Loucy (cell line): ENCODE measurements around the gene COL12A1.

ENCODE experiments used
- H2AFZ ChIP-seq: fragments of 200-600 bp; sonication (generic); 2 replicates; pipeline ENCODE4 v1.6.0; 2016; ENCODE audit warnings: antibody characterized with exemption, mild to moderate bottlenecking, low read length, moderate library complexity
- H3F3A ChIP-seq: fragments of 200-600 bp; 2 replicates; pipeline ENCODE4 v1.6.0; 2016; ENCODE audit warnings: antibody characterized with exemption, low read depth, mild to moderate bottlenecking
- H3K27me3 ChIP-seq: fragments of 200-600 bp; sonication (generic); 2 replicates; pipeline ENCODE4 v1.6.1; 2014; ENCODE audit warnings: low read length, mild to moderate bottlenecking; ENCODE audit not compliant: insufficient read depth, poor library complexity, severe bottlenecking
- H3K36me3 ChIP-seq: fragments of 200-600 bp; sonication (generic); 2 replicates; pipeline ENCODE4 v1.6.1; 2016; ENCODE audit warnings: low read length; ENCODE audit not compliant: insufficient read depth
- H3K4me1 ChIP-seq: fragments of 200-600 bp; sonication (generic); 2 replicates; pipeline ENCODE4 v1.5.1; 2014; ENCODE audit warnings: low read length, mild to moderate bottlenecking; ENCODE audit not compliant: insufficient read depth, poor library complexity, severe bottlenecking
- H3K4me2 ChIP-seq: fragments of 200-600 bp; sonication (generic); 2 replicates; pipeline ENCODE4 v1.6.0; 2014; ENCODE audit warnings: antibody characterized with exemption, low read length, low read depth, mild to moderate bottlenecking; ENCODE audit not compliant: poor library complexity, severe bottlenecking
- H3K4me3 ChIP-seq: fragments of 200-600 bp; sonication (generic); 2 replicates; pipeline ENCODE4 v1.5.1; 2014; ENCODE audit warnings: low read length, mild to moderate bottlenecking, mixed read lengths; ENCODE audit not compliant: poor library complexity, severe bottlenecking
- H3K79me2 ChIP-seq: fragments of 200-600 bp; sonication (generic); 2 replicates; pipeline ENCODE4 v1.6.1; 2014; ENCODE audit warnings: low read length; ENCODE audit not compliant: insufficient read depth
- H3K9ac ChIP-seq: fragments of 200-600 bp; sonication (generic); 2 replicates; pipeline ENCODE4 v1.6.0; 2014; ENCODE audit warnings: mild to moderate bottlenecking, low read depth, low read length, moderate library complexity; ENCODE audit not compliant: poor library complexity, severe bottlenecking
- H3K9me2 ChIP-seq: fragments of 200-600 bp; sonication (generic); replicated peaks from 2 replicates; pipeline ENCODE4 v1.6.1; 2016; ENCODE audit warnings: low read depth, low read length, mixed read lengths
- H3K9me3 ChIP-seq: fragments of 200-600 bp; sonication (generic); 2 replicates; pipeline ENCODE4 v1.6.1; 2014; ENCODE audit warnings: mild to moderate bottlenecking, antibody characterized with exemption, low read length, low read depth; ENCODE audit not compliant: insufficient read depth
- H4K20me1 ChIP-seq: fragments of 200-600 bp; sonication (generic); 2 replicates; pipeline ENCODE4 v1.6.0; 2014; ENCODE audit warnings: antibody characterized with exemption, low read length, mild to moderate bottlenecking; ENCODE audit not compliant: insufficient read depth, poor library complexity, severe bottlenecking
- EZH2phosphoT487 ChIP-seq: fragments of 200-600 bp; IDR thresholded peaks from 2 replicates; pipeline ENCODE4 v1.6.1; 2018; ENCODE audit warnings: antibody characterized with exemption, mild to moderate bottlenecking, moderate library complexity, borderline replicate concordance
- TF ChIP-seq, protein P1 (sequence below): fragments of 200-600 bp; sonication (generic); conservative IDR thresholded peaks from 2 replicates; pipeline ENCODE4 v1.5.1; 2014; ENCODE audit warnings: mild to moderate bottlenecking, antibody characterized with exemption, low read length

Gene COL12A1

DNA sequence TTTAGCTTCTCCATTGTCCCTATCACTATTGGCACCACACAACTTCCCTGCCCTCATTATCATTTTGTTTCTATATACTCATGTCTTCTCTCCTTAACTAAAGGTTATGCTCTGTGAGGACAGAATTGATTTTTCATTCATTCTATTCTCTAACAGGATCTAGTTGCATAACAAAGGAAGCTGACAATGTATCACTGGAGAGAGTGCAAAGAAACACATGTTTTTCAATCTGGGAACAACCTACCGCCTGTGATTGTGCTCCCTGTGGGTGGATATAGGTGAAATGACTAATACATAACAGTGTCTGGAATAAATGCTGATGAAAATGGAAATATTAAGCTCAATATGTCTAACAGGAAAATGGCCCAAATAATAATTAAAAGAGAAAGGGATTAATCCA, 56.6 kb downstream of the COL12A1 start:
- H3F3A ChIP-seq = no peaks in the 10 kb centered on the region
- no peak for TF ChIP-seq EZH2phosphoT487
- TF ChIP-seq, protein P1, sequence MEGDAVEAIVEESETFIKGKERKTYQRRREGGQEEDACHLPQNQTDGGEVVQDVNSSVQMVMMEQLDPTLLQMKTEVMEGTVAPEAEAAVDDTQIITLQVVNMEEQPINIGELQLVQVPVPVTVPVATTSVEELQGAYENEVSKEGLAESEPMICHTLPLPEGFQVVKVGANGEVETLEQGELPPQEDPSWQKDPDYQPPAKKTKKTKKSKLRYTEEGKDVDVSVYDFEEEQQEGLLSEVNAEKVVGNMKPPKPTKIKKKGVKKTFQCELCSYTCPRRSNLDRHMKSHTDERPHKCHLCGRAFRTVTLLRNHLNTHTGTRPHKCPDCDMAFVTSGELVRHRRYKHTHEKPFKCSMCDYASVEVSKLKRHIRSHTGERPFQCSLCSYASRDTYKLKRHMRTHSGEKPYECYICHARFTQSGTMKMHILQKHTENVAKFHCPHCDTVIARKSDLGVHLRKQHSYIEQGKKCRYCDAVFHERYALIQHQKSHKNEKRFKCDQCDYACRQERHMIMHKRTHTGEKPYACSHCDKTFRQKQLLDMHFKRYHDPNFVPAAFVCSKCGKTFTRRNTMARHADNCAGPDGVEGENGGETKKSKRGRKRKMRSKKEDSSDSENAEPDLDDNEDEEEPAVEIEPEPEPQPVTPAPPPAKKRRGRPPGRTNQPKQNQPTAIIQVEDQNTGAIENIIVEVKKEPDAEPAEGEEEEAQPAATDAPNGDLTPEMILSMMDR = no peak

DNA sequence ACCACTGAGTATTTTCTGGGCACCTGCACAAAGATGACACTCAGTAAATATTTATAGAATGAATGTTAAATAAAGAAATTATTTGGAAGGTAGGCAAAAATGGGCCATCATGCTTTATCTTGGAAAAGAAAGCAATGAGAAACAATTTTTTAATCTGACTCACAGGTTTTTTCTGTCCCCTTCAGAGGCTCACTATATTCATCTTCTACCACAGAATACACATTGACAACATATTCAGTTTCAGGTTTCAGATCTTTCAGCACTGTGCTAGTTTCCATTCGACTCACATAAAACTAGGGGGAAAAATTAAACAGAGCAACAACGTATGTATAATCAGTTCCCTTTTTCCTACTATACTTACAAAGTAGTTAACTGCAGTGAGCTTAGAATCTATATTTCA, 58.3 kb downstream of the COL12A1 start:
- H3K9me3 ChIP-seq = no peaks in the 10 kb centered on the region
- H3K27me3 ChIP-seq = no peaks in the 10 kb centered on the region
- no peak overlapping the region for H3K4me3 ChIP-seq
- H3F3A ChIP-seq = no peaks in the 10 kb centered on the region
- no peak overlapping the region for H3K4me2 ChIP-seq
- H3K4me1 ChIP-seq = no peaks in the 10 kb centered on the region
- H3K79me2 ChIP-seq = no peaks in the 10 kb centered on the region
- no peaks in the 10 kb centered on the region for H3K36me3 ChIP-seq
- H3K9ac ChIP-seq = no peak overlapping the region
- no peak overlapping the region for H2AFZ ChIP-seq
- H3K9me2 ChIP-seq = no peaks in the 10 kb centered on the region
- H4K20me1 ChIP-seq = no peaks in the 10 kb centered on the region
- no peak for TF ChIP-seq EZH2phosphoT487
- TF ChIP-seq, protein P1 = no peak

More for the DNA sequence above, 56.6 kb downstream of the COL12A1 start:
- H3K4me3 ChIP-seq = no peak overlapping the region
- no peaks in the 10 kb centered on the region for H3K27me3 ChIP-seq
- no peak overlapping the region for H3K9ac ChIP-seq
- no peak overlapping the region for H3K4me2 ChIP-seq
- no peaks in the 10 kb centered on the region for H3K9me3 ChIP-seq
- H3K36me3 ChIP-seq = no peaks in the 10 kb centered on the region
- no peaks in the 10 kb centered on the region for H4K20me1 ChIP-seq
- no peaks in the 10 kb centered on the region for H3K79me2 ChIP-seq
- no peaks in the 10 kb centered on the region for H3K9me2 ChIP-seq
- no peaks in the 10 kb centered on the region for H3K4me1 ChIP-seq
- H2AFZ ChIP-seq = no peak overlapping the region

GRCh38 chr6:75145976-75146375, 59.9 kb downstream of the COL12A1 start:
- Histone ChIP-seq H3K4me2 (no peak overlapping the region), H3K79me2 (no peaks in the 10 kb centered on the region), H3F3A (no peaks in the 10 kb centered on the region), H4K20me1 (no peaks in the 10 kb centered on the region), H3K9ac (no peak overlapping the region), H3K9me2 (no peaks in the 10 kb centered on the region), H3K9me3 (no peaks in the 10 kb centered on the region), H3K4me3 (no peak overlapping the region), H3K36me3 (no peaks in the 10 kb centered on the region), H2AFZ (no peak overlapping the region), H3K27me3 (no peaks in the 10 kb centered on the region), H3K4me1 (no peaks in the 10 kb centered on the region)
- TF ChIP-seq, protein P1 = no peak
- TF ChIP-seq EZH2phosphoT487 = no peak
